SU-DHL-6 (cell line): Measurements from ENCODE around the gene CAPN1.

Experiments
- H2AFZ ChIP-seq: fragments of 200-600 bp; sonication (generic); 2 replicates; pipeline ENCODE4 v1.6.1; 2014; ENCODE audit warnings: low read depth, mild to moderate bottlenecking, moderate library complexity, mixed read lengths, antibody characterized with exemption, low read length; ENCODE audit not compliant: severe bottlenecking
- H3F3A ChIP-seq: fragments of 200-600 bp; shearing (Covaris generic); 2 replicates; pipeline ENCODE4 v1.6.0; 2016; ENCODE audit warnings: antibody characterized with exemption, mild to moderate bottlenecking; ENCODE audit not compliant: insufficient read depth
- H3K27ac ChIP-seq: fragments of 200-600 bp; sonication (generic); 2 replicates; pipeline ENCODE4 v1.5.1; 2016; ENCODE audit warnings: low read depth, mild to moderate bottlenecking, low read length, moderate library complexity, mixed read lengths
- H3K27me3 ChIP-seq: fragments of 200-600 bp; sonication (generic), shearing (Covaris generic); 2 replicates; pipeline ENCODE4 v1.6.0; 2014; ENCODE audit warnings: mild to moderate bottlenecking, low read length
- H3K36me3 ChIP-seq: fragments of 200-600 bp; sonication (generic); 2 replicates; pipeline ENCODE4 v1.6.1; 2014; ENCODE audit warnings: mild to moderate bottlenecking, low read length, mixed read lengths
- H3K4me2 ChIP-seq: fragments of 300-600, 200-600 bp; shearing (Covaris generic), sonication (generic); 2 replicates; pipeline ENCODE4 v1.6.0; 2014; ENCODE audit warnings: low read length, low read depth, mild to moderate bottlenecking; ENCODE audit not compliant: poor library complexity, severe bottlenecking
- H3K4me3 ChIP-seq: fragments of 200-600 bp; sonication (generic); 2 replicates; pipeline ENCODE4 v1.5.1; 2014; ENCODE audit warnings: antibody characterized with exemption, low read length, mild to moderate bottlenecking, mixed read lengths; ENCODE audit not compliant: insufficient read depth, poor library complexity, severe bottlenecking
- H3K79me2 ChIP-seq: fragments of 200-600 bp; sonication (generic); 2 replicates; pipeline ENCODE4 v1.6.1; 2014; ENCODE audit warnings: mild to moderate bottlenecking, low read length, moderate library complexity; ENCODE audit not compliant: insufficient read depth
- H3K9ac ChIP-seq: fragments of 200-600 bp; sonication (generic); 2 replicates; pipeline ENCODE4 v1.7.0; 2014; ENCODE audit warnings: mild to moderate bottlenecking, low read length
- H3K9me2 ChIP-seq: fragments of 200-600 bp; sonication (generic); replicated peaks from 2 replicates; pipeline ENCODE4 v1.6.1; 2014; ENCODE audit warnings: low read length; ENCODE audit not compliant: insufficient read depth
- H3K9me3 ChIP-seq: fragments of 200-600 bp; sonication (generic); 2 replicates; pipeline ENCODE4 v1.6.1; 2014; ENCODE audit warnings: low read length, mixed read lengths; ENCODE audit not compliant: insufficient read depth
- H4K20me1 ChIP-seq: fragments of 200-600 bp; sonication (generic); 2 replicates; pipeline ENCODE4 v1.6.1; 2014; ENCODE audit warnings: low read depth, mild to moderate bottlenecking, antibody characterized with exemption, low read length, moderate library complexity, mixed read lengths
- EZH2phosphoT487 ChIP-seq: fragments of 200-600 bp; sonication (generic), shearing (Covaris generic); conservative IDR thresholded peaks from 2 replicates; pipeline ENCODE4 v1.6.1; 2018; ENCODE audit warnings: mild to moderate bottlenecking, antibody characterized with exemption, low read length, moderate library complexity, mixed read lengths
- TF ChIP-seq, protein P1 (sequence below): fragments of 200-600 bp; sonication (generic); IDR thresholded peaks from one replicate; pipeline ENCODE4 v1.5.1; 2017; ENCODE audit warnings: antibody characterized with exemption, mild to moderate bottlenecking, low read length, moderate library complexity; ENCODE audit not compliant: insufficient read depth, poor library complexity, severe bottlenecking

CAPN1 gene

DNA sequence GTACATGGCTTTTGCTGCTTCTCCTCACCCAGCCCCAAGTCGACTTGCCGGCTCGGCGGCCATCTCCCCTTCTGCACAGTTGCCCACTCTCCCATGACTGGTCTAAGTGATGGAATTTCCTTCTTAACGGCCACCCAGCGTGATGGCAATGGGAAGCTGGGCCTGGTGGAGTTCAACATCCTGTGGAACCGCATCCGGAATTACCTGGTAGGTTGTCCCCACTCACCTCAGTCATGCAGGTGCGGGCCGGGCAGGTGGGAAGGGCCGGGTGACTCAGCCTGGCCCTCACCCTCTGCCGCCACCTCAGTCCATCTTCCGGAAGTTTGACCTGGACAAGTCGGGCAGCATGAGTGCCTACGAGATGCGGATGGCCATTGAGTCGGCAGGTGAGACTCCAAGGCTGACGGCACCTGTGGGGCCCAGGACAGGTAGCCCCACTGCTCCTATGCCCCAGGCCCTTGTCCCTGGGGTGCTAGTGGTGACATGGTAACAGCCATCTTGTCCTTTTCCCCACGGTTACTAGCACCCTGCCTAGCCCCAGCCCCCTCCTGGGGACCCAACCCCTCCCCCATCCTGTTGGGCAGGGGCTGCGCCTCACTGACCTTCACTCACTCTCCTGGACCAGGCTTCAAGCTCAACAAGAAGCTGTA, 28.1 kb downstream of the CAPN1 start:
- H2AFZ ChIP-seq: no peak overlapping the region
- H4K20me1 ChIP-seq: no peaks in the 10 kb centered on the region
- no peaks in the 10 kb centered on the region for H3K9me2 ChIP-seq
- no peak for TF ChIP-seq EZH2phosphoT487
- TF ChIP-seq, protein P1, sequence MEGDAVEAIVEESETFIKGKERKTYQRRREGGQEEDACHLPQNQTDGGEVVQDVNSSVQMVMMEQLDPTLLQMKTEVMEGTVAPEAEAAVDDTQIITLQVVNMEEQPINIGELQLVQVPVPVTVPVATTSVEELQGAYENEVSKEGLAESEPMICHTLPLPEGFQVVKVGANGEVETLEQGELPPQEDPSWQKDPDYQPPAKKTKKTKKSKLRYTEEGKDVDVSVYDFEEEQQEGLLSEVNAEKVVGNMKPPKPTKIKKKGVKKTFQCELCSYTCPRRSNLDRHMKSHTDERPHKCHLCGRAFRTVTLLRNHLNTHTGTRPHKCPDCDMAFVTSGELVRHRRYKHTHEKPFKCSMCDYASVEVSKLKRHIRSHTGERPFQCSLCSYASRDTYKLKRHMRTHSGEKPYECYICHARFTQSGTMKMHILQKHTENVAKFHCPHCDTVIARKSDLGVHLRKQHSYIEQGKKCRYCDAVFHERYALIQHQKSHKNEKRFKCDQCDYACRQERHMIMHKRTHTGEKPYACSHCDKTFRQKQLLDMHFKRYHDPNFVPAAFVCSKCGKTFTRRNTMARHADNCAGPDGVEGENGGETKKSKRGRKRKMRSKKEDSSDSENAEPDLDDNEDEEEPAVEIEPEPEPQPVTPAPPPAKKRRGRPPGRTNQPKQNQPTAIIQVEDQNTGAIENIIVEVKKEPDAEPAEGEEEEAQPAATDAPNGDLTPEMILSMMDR: no peak
- no peak overlapping the region for H3K4me2 ChIP-seq
- H3F3A ChIP-seq: no peaks in the 10 kb centered on the region
- no peaks in the 10 kb centered on the region for H3K9me3 ChIP-seq
- no peak overlapping the region for H3K4me3 ChIP-seq
- H3K9ac ChIP-seq: no peak overlapping the region
- H3K27me3 ChIP-seq: no peaks in the 10 kb centered on the region
- H3K79me2 ChIP-seq: no peaks in the 10 kb centered on the region
- no peaks in the 10 kb centered on the region for H3K36me3 ChIP-seq
- no peak overlapping the region for H3K27ac ChIP-seq

DNA sequence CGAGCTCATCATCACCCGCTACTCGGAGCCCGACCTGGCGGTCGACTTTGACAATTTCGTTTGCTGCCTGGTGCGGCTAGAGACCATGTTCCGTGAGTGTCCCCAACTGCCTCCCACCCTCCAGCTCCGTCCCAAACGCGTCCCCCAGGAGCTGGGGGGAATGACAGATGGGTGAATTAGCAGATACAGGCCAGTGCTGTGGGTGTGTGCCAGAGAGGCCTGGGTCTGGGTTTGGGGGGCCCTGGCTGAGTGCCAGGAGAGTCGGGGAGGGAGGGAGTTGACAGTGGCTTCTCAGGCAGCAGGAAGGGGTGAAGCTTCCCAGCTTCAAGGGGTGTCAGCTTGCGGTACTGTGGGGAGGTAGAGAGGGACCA, 28.6 kb downstream of the CAPN1 start:
- Histone ChIP-seq H3K9me2 (no peaks in the 10 kb centered on the region), H3K27ac (no peak overlapping the region), H3K36me3 (no peaks in the 10 kb centered on the region), H2AFZ (no peak overlapping the region), H3K9ac (no peak overlapping the region), H4K20me1 (no peaks in the 10 kb centered on the region), H3K4me2 (no peak overlapping the region), H3F3A (no peaks in the 10 kb centered on the region), H3K4me3 (no peak overlapping the region), H3K9me3 (no peaks in the 10 kb centered on the region), H3K79me2 (no peaks in the 10 kb centered on the region), H3K27me3 (no peaks in the 10 kb centered on the region)
- no peak for TF ChIP-seq EZH2phosphoT487
- TF ChIP-seq, protein P1: no peak

DNA sequence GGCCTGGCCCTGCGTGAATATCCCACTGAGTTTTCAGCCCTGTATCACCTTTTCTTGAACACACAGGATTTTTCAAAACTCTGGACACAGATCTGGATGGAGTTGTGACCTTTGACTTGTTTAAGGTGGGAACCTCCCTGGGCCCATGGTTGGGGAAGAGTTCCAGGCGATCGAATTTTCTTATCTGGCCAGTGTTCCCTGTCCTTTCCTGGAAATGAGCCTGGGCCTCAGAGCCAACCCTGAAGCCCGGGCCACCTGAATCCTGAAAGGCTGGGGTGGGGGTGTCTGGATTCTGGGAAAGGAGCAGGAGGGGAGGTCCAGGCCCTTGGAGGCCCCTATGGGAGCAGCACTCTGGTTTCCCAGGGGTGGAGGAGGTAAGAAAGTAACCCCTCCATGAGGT, 29.0 kb downstream of the CAPN1 start:
- H3K36me3 ChIP-seq: no peaks in the 10 kb centered on the region
- H3K27ac ChIP-seq: no peak overlapping the region
- no peak overlapping the region for H3K4me2 ChIP-seq
- no peaks in the 10 kb centered on the region for H3K27me3 ChIP-seq
- no peaks in the 10 kb centered on the region for H3F3A ChIP-seq
- no peaks in the 10 kb centered on the region for H4K20me1 ChIP-seq
- no peaks in the 10 kb centered on the region for H3K9me3 ChIP-seq
- H3K4me3 ChIP-seq: no peak overlapping the region
- no peaks in the 10 kb centered on the region for H3K79me2 ChIP-seq
- no peaks in the 10 kb centered on the region for H3K9me2 ChIP-seq
- no peak overlapping the region for H3K9ac ChIP-seq
- no peak for TF ChIP-seq EZH2phosphoT487
- TF ChIP-seq, protein P1: no peak
- H2AFZ ChIP-seq: no peak overlapping the region
